ENCODE measurements around the gene ARHGAP25.
A peak's percentile ranks its signal among the peaks of the same experiment; 100 is the strongest.

Gene ARHGAP25

GRCh38 chr2:68837164-68837860 lies 102.7 kb downstream of the ARHGAP25 start:
- DNase-seq, result peak; percentile 75

GRCh38 chr2:68837861-68838341 lies 103.3 kb downstream of the ARHGAP25 start:
- DNase-seq, result no peak

DNA sequence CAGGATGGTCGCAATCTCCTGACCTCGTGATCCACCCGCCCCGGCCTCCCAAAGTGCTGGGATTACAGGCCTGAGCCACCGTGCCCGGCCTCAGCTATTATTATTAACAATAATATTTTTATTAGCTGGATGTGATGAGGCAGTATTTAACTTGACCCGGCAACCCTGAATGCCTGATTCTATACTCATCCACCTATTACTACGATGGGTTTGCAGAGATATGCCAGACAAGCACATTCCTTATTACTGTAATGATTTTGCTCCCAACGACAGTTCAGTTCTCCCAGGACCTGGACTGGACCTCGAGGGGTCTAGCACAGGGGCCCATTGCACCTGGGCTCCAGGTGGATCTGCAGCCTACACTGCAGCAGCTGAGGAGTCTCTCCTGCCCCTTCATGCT lies 104.0 kb downstream of the ARHGAP25 start:
- DNase-seq, result no peak

DNA sequence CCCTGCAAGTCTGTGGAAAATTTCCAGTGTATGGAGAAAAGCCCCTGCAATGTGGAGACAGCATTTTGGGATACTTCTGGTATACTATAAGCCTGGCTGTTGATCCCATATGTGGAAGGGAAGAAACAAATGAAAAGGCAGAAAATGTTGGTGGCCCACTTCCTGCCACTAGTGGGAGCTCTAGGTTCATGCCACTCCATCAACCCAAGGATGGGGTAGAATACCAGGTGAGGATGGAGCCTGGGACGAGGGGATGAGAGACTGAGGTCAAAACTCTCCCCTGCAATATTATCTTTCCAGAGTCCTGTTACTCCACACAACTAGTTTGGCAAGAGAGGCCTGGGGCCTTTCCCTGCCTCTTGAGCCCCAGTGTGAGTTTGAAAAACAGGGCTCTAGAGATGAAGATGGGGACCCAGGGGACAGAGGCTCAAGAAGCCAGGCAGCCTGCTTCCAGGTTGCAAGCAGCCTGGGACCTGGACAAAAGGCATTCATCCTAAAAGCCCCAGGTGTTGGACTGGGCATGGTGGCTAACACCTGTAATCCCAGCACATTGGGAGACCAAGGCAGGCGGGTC lies 104.7 kb downstream of the ARHGAP25 start:
- peak; percentile 26 for DNase-seq

DNA sequence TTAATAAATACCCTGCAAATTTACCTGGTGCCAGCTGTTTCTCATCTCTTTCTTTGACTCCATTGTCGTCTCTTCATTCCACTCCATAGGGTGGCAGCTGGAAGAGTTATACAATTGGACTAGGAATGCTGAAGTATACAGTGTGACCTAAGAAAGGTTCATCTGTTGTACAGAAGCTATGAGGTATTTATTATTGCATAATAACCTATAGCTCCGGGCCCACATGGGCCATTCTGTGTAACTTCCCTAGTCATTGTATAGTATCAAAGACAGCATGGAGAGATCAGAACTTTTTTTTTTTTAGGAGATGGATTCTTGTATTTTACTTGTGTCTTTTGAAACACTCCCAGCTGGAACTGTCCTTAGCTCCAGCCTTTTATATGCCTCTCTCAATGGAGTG lies 110.4 kb downstream of the ARHGAP25 start:
- DNase-seq, result no peak

DNA sequence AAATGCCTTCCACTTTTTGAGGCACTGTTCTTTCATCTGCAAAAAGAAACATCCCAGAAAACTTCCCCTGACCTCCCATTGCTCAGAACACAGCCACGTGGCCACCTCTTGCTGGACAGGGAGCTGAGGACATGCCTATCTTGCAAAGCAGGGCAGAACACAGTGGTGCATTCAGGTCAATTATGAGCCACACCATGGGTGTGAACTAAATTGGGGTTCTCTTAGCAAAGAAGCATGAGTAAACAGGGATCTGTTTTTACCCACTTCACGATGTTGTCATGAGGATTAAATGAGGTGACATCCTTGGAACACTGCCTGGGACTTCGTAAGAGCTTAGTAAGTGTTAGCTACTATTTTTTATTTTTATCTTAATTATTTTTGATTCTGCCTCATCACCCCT lies 111.5 kb downstream of the ARHGAP25 start:
- no peak for DNase-seq

DNA sequence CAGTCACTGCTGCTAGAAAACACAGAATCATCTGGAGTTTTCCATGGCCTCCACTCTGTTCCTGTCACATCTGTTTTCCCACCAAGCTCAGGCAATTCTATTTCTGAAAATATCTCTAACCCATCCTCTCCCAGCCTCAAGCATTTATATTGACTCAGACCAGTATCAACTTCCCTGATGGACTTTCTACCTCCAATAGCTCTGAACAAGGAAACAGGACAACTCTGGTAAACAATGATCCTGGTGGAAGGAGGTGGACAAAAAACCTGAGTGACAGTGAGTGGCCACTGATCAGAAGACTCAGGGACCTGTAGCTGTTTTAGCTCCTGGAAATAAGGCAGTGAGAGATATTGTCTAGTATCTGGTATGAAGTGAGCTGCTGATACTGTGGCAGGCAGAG lies 113.1 kb downstream of the ARHGAP25 start:
- DNase-seq, result no peak

DNA sequence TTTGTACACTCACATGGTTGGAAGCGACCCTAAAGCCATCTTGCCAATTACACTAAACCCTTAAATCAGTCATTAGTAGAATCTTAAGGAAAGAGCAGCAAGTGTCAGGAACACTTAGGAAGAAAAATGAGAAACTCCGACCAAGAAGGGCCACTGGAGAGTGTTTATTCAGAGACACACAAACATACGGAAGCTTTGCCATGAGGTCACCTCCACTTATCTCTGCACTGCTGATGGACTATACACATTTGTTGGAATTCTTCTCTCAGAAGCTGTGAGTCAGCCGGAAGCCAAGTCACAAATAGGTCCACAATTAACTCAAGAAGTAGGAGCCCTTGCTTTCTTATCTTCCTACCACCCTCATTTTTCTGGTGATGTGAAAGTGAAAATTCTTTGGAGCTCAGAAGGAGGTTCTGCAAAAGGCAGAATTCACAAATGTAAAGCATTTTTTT lies 115.0 kb downstream of the ARHGAP25 start:
- no peak for DNase-seq

GRCh38 chr2:68850524-68850923 lies 115.9 kb downstream of the ARHGAP25 start:
- no peak for DNase-seq

GRCh38 chr2:68853035-68853434 lies 118.4 kb downstream of the ARHGAP25 start:
- DNase-seq, result no peak

- no peak for DNase-seq
Measured at GRCh38 chr2:68853915-68854314, 119.3 kb downstream of the ARHGAP25 start.

DNA sequence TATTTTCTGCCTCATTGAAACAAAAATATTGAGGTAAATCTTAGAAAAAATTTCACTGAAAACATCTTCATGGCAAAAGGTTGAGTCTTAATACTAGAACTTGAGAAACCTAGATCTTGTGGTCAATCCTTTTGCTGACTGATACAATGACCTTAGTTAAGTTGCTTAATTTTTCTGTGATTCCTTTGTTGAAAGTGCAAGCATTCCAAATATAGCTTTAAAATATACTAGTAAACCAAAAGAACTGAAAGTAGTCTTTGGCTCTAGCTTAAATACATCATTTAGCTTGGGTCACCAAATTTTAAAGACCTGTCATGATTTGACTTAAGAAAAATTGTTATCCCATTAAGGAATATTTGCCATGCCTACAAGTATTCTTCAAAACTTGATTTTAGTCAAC lies 119.9 kb downstream of the ARHGAP25 start:
- DNase-seq, result no peak

- no peak for DNase-seq
Measured at GRCh38 chr2:68855550-68855949, 120.9 kb downstream of the ARHGAP25 start.

DNA sequence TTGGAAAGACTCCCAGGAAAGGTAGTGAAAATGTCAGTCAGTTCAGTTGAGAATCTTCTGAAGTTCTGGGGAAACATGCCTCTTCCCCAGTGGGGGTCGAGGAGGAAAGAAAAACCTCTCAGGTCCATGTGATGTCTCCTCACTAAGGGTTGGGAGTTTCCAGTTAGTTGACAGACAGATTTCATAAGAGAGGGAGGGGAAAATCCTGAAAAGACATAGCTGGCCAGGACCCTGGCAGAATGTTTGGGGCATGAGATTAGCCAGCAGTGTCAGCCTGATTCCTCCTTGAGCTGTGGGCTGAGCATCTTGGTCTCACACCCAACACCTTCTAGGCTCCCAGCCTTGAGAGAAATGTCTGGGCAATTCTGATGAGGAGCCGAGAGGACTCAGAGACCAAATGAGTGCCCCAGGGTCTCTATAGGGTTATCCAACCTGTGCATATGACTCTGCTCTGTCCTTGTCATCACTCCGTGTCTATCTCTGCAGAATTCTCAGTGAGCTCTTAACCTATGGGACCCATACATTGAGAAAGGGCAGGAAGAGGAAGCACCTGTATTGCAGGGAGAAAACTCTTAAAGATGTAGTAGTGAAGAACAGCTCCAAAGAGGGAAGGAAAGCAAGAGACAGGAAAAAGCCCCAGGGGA lies 122.7 kb downstream of the ARHGAP25 start:
- no peak for DNase-seq

GRCh38 chr2:68857855-68858456 lies 123.3 kb downstream of the ARHGAP25 start:
- DNase-seq, result peak; percentile 63

DNA sequence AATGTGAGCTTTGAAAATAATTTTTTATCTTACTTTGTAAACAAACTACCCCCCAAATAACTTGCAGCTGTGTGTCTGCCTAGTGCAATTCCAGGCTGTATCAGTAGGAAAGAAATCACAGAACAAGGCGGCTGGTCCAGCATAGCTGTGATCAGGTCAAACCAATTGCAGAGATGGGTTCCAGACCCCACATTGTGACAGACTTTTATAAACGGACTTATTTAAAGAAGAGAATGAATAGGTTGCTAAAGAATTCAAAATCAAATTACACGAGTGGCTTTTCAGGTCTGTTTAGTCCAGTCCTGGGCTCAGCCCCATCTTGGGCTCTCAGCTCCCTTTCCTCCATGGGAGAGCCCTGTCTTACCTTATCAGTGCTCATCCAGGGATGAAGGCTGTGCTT lies 125.5 kb downstream of the ARHGAP25 start:
- no peak for DNase-seq

- DNase-seq, result peak; percentile 20
Measured at GRCh38 chr2:68861330-68861729, 126.7 kb downstream of the ARHGAP25 start.

- no peak for DNase-seq
Measured at GRCh38 chr2:68862889-68863288, 128.3 kb downstream of the ARHGAP25 start.

DNA sequence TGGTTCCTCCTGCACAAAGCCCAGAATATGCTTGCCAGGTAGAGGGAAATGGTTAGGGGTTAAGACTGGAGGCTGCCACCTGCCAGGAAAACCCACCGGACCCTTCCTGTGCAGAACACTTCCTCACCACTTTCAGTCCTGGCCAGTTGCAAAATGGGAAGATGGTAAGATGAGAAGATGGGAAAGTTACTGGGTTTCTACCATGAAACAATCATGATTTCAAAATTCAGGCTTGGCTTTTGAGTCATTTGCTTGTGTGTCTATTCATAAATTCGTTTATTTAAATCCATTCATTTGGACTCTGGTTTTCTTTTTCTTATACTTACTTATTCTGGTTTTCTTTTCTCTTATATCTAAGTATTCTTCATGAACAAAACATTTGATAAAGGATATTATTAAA lies 129.4 kb downstream of the ARHGAP25 start:
- DNase-seq, result no peak

- DNase-seq, result no peak
Measured at GRCh38 chr2:68865108-68865507, 130.5 kb downstream of the ARHGAP25 start.

GRCh38 chr2:68870215-68870614 lies 135.6 kb downstream of the ARHGAP25 start:
- no peak for DNase-seq

- DNase-seq, result no peak
Measured at GRCh38 chr2:68871159-68871764, 136.7 kb downstream of the ARHGAP25 start, which contains the start of gene BMP10. Gene BMP10 (minus strand): TSS chr2:68871397. CDS start chr2:68871358, 39 bp downstream.

Measured in CD4-positive, alpha-beta T cell treated with Interleukin-15 for 1 hour (primary cell).